Putamen (tissue), 1 donor: ENCODE measurements around the gene TGM4.
"Not testable (repeated sequence)": the region's sequence is repeated elsewhere in the genome, so short reads cannot be mapped to it uniquely, and the experiment has no call there.

Experiments
- DNase-seq: peaks from one replicate; pipeline ENCODE4 v3.0.0-alpha.2; 2016; ENCODE audit warnings: low spot score

TGM4 gene

GRCh38 chr3:44874308-44874707 is at the start of gene TGM4:
Gene TGM4 (plus strand): TSS chr3:44874608. CDS start chr3:44874679, 71 bp downstream.
- DNase-seq = no peak

GRCh38 chr3:44825264-44825925 is 49.0 kb upstream of the TGM4 start:
- DNase-seq = no peak

- DNase-seq = no peak
Measured at GRCh38 chr3:44827196-44827595, 47.2 kb upstream of the TGM4 start.

GRCh38 chr3:44831232-44831631 is 43.2 kb upstream of the TGM4 start:
- DNase-seq = no peak

GRCh38 chr3:44832032-44832431 is 42.4 kb upstream of the TGM4 start:
- DNase-seq = no peak

GRCh38 chr3:44832965-44833364 is 41.4 kb upstream of the TGM4 start:
- DNase-seq = no peak

- DNase-seq = no peak
Measured at GRCh38 chr3:44833394-44833793, 41.0 kb upstream of the TGM4 start.

- no peak for DNase-seq
Measured at GRCh38 chr3:44835684-44836083, 38.7 kb upstream of the TGM4 start.

GRCh38 chr3:44842376-44842775 is 32.0 kb upstream of the TGM4 start:
- DNase-seq = no peak

GRCh38 chr3:44845528-44846520 is 28.6 kb upstream of the TGM4 start:
- DNase-seq = no peak

- DNase-seq = no peak
Measured at GRCh38 chr3:44848634-44849033, 25.8 kb upstream of the TGM4 start.

GRCh38 chr3:44856663-44857062 is 17.7 kb upstream of the TGM4 start:
- DNase-seq = not testable (repeated sequence)

GRCh38 chr3:44860117-44860516 is 14.3 kb upstream of the TGM4 start:
- no peak for DNase-seq

GRCh38 chr3:44861412-44862225 is 12.8 kb upstream of the TGM4 start, which contains the start of gene TMEM42:
Gene TMEM42 (plus strand): TSS chr3:44861912. CDS start chr3:44861925, 13 bp downstream.
- peak; percentile 93 for DNase-seq

GRCh38 chr3:44862226-44862637 is 12.2 kb upstream of the TGM4 start:
- peak; percentile 34 for DNase-seq

- no peak for DNase-seq
Measured at GRCh38 chr3:44865272-44866035, 9.0 kb upstream of the TGM4 start.

- DNase-seq = no peak
Measured at GRCh38 chr3:44867421-44868111, 6.8 kb upstream of the TGM4 start.

GRCh38 chr3:44870375-44871061 is 3.9 kb upstream of the TGM4 start:
- no peak for DNase-seq

GRCh38 chr3:44875596-44875995 is 1.2 kb downstream of the TGM4 start:
- no peak for DNase-seq

- DNase-seq = no peak
Measured at GRCh38 chr3:44877333-44877732, 2.9 kb downstream of the TGM4 start.
